HG02840 (cell line): Measurements from ENCODE around the gene COL5A1.

ENCODE experiments used
- ATAC-seq: cut with Tn5 transposase; IDR thresholded peaks from one replicate; pipeline ENCODE4 v1.9.1; 2021; ENCODE audit warnings: mild to moderate bottlenecking, moderate library complexity, moderate number of reproducible peaks; ENCODE audit not compliant: unreplicated experiment, low FRiP score

Gene COL5A1

GRCh38 chr9:134641173-134641989 lies at the start of gene COL5A1:
Gene COL5A1, plus strand, starts transcription at chr9:134641803. Its CDS starts 385 bp downstream, at chr9:134642188.
- ATAC-seq, result no peak

- no peak for ATAC-seq
Measured at GRCh38 chr9:134592018-134592818, 49.4 kb upstream of the COL5A1 start.

GRCh38 chr9:134592819-134593200 lies 48.8 kb upstream of the COL5A1 start:
- ATAC-seq, result no peak

- no peak for ATAC-seq
Measured at GRCh38 chr9:134593286-134594077, 48.1 kb upstream of the COL5A1 start.

GRCh38 chr9:134594078-134594941 lies 47.3 kb upstream of the COL5A1 start:
- ATAC-seq, result no peak

- ATAC-seq, result no peak
Measured at GRCh38 chr9:134595014-134595413, 46.6 kb upstream of the COL5A1 start.

- no peak for ATAC-seq
Measured at GRCh38 chr9:134597041-134597913, 44.3 kb upstream of the COL5A1 start.

GRCh38 chr9:134597957-134598883 lies 43.4 kb upstream of the COL5A1 start:
- no peak for ATAC-seq

- no peak for ATAC-seq
Measured at GRCh38 chr9:134598884-134599245, 42.7 kb upstream of the COL5A1 start.

GRCh38 chr9:134600371-134600770 lies 41.2 kb upstream of the COL5A1 start:
- ATAC-seq, result no peak

- ATAC-seq, result no peak
Measured at GRCh38 chr9:134600836-134601638, 40.6 kb upstream of the COL5A1 start.

- no peak for ATAC-seq
Measured at GRCh38 chr9:134601764-134602163, 39.8 kb upstream of the COL5A1 start.

GRCh38 chr9:134602547-134603362 lies 38.8 kb upstream of the COL5A1 start:
- no peak for ATAC-seq

- ATAC-seq, result no peak
Measured at GRCh38 chr9:134604834-134605233, 36.8 kb upstream of the COL5A1 start.

GRCh38 chr9:134605351-134605965 lies 36.1 kb upstream of the COL5A1 start:
- ATAC-seq, result no peak

- no peak for ATAC-seq
Measured at GRCh38 chr9:134605966-134606357, 35.6 kb upstream of the COL5A1 start.
